ENCODE data around the gene ALG14. TPM values are rescaled to one million over a fixed set of nuclear protein-coding genes. Genes with fewer than 3 reads are reported as not detected.
"Not testable (repeated sequence)": the region's sequence is repeated elsewhere in the genome, so short reads cannot be mapped to it uniquely, and the experiment has no call there.

The ALG14 gene
- total and polyA plus RNA-seq, 2 of the 4 experiments (the other 2 are of a cell fraction), result 1.7 to 2.0 TPM

DNA sequence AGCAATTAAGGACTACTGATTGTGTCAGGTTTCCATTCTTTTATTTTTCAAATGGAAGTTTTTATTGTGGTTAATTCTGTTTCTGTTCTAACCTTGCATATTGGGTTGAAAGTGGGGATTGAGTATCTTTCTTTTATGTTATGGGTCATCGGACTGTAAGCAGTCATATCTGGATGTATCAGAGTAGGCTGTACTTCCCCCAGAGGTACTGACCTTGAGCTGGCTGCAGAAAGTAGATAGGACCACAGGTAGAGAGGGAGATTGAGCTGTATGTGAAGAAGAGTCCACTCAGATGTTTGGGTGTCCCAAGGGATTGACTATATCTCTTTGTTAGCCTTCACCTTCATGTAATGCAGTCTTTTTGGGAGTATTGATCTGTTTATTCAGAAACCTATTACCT lies 20.5 kb upstream of the ALG14 start:
- no peak for ATAC-seq (ENCODE audit: low read depth)
- H3K56ac ChIP-seq (ENCODE audit: extremely low read depth, insufficient read depth, low read length), result no peak overlapping the region
- H3K4ac ChIP-seq (ENCODE audit: low read depth, low read length), result 0 out of 2 replicates have a peak overlapping the region, but pooled peaks have one; percentile 19
- no peaks in the 10 kb centered on the region; the same call in 1 of the 2 replicates for H3K9me1 ChIP-seq (ENCODE audit: insufficient read depth, low read length)
- H3K79me1 ChIP-seq (ENCODE audit: low read depth in 1 of 2, low read length in 2 of 2), result no peaks in the 10 kb centered on the region
- H3K9me3 ChIP-seq (ENCODE audit: control insufficient read depth, insufficient read depth, low read length), result peaks cover 2% of the 10 kb centered on the region; the same call in 1 of the 2 replicates
- no peak overlapping the region for H2BK120ac ChIP-seq (ENCODE audit: low read depth, low read length)
- no peak overlapping the region for H3K4me3 ChIP-seq (ENCODE audit: insufficient read depth, low read depth, low read length)
- H3K23ac ChIP-seq (ENCODE audit: low read depth, low read length), result no peak overlapping the region
- DNase-seq, result no peak
- no peak overlapping the region for H4K5ac ChIP-seq (ENCODE audit: low read depth, low read length)
- no TSS peak for BruUV-seq (replicated peaks)
- TF ChIP-seq RAD21 (IDR thresholded peaks at IDR 0.05; ENCODE audit: low read length) (no peak), MXI1 (IDR thresholded peaks at IDR 0.05; ENCODE audit: borderline replicate concordance, low read depth, low read length) (no peak), BHLHE40 (IDR thresholded peaks at IDR 0.05; ENCODE audit: low read depth, low read length) (no peak)
- TF ChIP-seq, protein P1, sequence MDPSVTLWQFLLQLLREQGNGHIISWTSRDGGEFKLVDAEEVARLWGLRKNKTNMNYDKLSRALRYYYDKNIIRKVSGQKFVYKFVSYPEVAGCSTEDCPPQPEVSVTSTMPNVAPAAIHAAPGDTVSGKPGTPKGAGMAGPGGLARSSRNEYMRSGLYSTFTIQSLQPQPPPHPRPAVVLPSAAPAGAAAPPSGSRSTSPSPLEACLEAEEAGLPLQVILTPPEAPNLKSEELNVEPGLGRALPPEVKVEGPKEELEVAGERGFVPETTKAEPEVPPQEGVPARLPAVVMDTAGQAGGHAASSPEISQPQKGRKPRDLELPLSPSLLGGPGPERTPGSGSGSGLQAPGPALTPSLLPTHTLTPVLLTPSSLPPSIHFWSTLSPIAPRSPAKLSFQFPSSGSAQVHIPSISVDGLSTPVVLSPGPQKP (IDR thresholded peaks at IDR 0.05; ENCODE audit: borderline replicate concordance, low read depth, low read length), result no peak
- H2AK5ac ChIP-seq (ENCODE audit: low read depth, low read length), result no peak overlapping the region
- no peaks in the 10 kb centered on the region for H3K36me3 ChIP-seq (ENCODE audit: control insufficient read depth, insufficient read depth, low read length)
- dilution Hi-C loops (cut with HindIII; ENCODE audit: low sequenced_read_pairs, unreplicated experiment) (no loop called here), in situ Hi-C loops (cut with MboI; ENCODE audit: low sequenced_read_pairs) (no loop called here), intact Hi-C loops (cut with micrococcal nuclease) (no loop called here)
- no peaks in the 10 kb centered on the region for H4K20me1 ChIP-seq (ENCODE audit: insufficient read depth, low read length)
- H3K9ac ChIP-seq (ENCODE audit: low read depth, low read length), result no peak overlapping the region
- CTCF ChIA-PET, result no interaction called here
- H2BK20ac ChIP-seq (ENCODE audit: low read depth, low read length), result no peak overlapping the region
- WGBS, 2 experiments (ENCODE audit: extremely low coverage in 2 of 2, insufficient read length in 1 of 2), result no CpG with 5 or more reads among the region's 1 CpG
- H2AFZ ChIP-seq (replicated peaks; ENCODE audit: low read length, poor library complexity), result no peak overlapping the region
- H3K4me1 ChIP-seq (ENCODE audit: control insufficient read depth, insufficient read depth, low read length), result peaks cover 2% of the 10 kb centered on the region; the same call in 1 of the 2 replicates
- H2BK15ac ChIP-seq (ENCODE audit: low read depth, low read length), result no peak overlapping the region
- no peak overlapping the region for H4K91ac ChIP-seq (ENCODE audit: insufficient read depth, low read depth, low read length)
- POLR2A ChIA-PET (ENCODE audit: unreplicated experiment), result no interaction called here
- H2BK5ac ChIP-seq (ENCODE audit: low read depth, low read length, poor library complexity, severe bottlenecking), result no peak overlapping the region
- no peak overlapping the region for H2AK9ac ChIP-seq (replicated peaks; ENCODE audit: low read depth, low read length, poor library complexity)
- no peaks in the 10 kb centered on the region for H3K27me3 ChIP-seq (ENCODE audit: control insufficient read depth, insufficient read depth, low read length)
- H3K27ac ChIP-seq (ENCODE audit: insufficient read depth, low read length), result no peak overlapping the region
- H4K8ac ChIP-seq (ENCODE audit: low read depth in 2 of 2, low read length in 2 of 2), result no peak overlapping the region
- no peak overlapping the region for H3K4me2 ChIP-seq (ENCODE audit: low read depth, low read length)
- H3K14ac ChIP-seq (replicated peaks; ENCODE audit: low read depth, low read length), result no peak overlapping the region
- no peak overlapping the region for H3K18ac ChIP-seq (ENCODE audit: low read depth, low read length)

DNA sequence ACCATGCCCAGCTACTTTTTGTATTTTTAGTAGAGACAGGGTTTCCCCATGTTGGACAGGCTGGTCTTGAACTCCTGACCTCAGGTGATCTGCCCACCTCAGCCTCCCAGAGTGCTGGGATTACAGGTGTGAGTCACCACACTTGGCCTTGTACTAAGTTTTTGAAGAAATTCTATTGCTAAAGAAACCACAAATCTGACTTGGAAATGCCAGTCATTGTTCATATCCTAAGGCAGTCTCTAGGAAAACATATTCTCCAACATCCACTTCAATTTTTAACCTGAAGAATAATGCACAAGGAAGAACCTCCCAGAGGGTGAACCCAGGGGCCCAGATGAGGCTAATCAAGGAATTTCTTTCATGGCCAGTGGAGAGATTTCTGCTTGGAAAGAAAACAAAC lies 20.1 kb upstream of the ALG14 start:
- BruUV-seq (replicated peaks); H3K14ac ChIP-seq (replicated peaks; ENCODE audit: low read depth, low read length); H3K18ac ChIP-seq (ENCODE audit: low read depth, low read length); ATAC-seq (ENCODE audit: low read depth); H3K56ac ChIP-seq (ENCODE audit: extremely low read depth, insufficient read depth, low read length); intact Hi-C loops (cut with micrococcal nuclease); H3K23ac ChIP-seq (ENCODE audit: low read depth, low read length); H3K4ac ChIP-seq (ENCODE audit: low read depth, low read length); H4K20me1 ChIP-seq (ENCODE audit: insufficient read depth, low read length); H4K5ac ChIP-seq (ENCODE audit: low read depth, low read length); CTCF ChIA-PET; H3K27me3 ChIP-seq (ENCODE audit: control insufficient read depth, insufficient read depth, low read length); H3K4me3 ChIP-seq (ENCODE audit: insufficient read depth, low read depth, low read length); H3K4me2 ChIP-seq (ENCODE audit: low read depth, low read length); POLR2A ChIA-PET (ENCODE audit: unreplicated experiment); H2BK5ac ChIP-seq (ENCODE audit: low read depth, low read length, poor library complexity, severe bottlenecking); H2BK15ac ChIP-seq (ENCODE audit: low read depth, low read length); in situ Hi-C loops (cut with MboI; ENCODE audit: low sequenced_read_pairs); dilution Hi-C loops (cut with HindIII; ENCODE audit: low sequenced_read_pairs, unreplicated experiment); H3K79me1 ChIP-seq (ENCODE audit: low read depth in 1 of 2, low read length in 2 of 2); H2BK120ac ChIP-seq (ENCODE audit: low read depth, low read length); H3K9me3 ChIP-seq (ENCODE audit: control insufficient read depth, insufficient read depth, low read length); H3K27ac ChIP-seq (ENCODE audit: insufficient read depth, low read length); H3K9ac ChIP-seq (ENCODE audit: low read depth, low read length); H2AK5ac ChIP-seq (ENCODE audit: low read depth, low read length); H4K91ac ChIP-seq (ENCODE audit: insufficient read depth, low read depth, low read length); H2AK9ac ChIP-seq (replicated peaks; ENCODE audit: low read depth, low read length, poor library complexity); H2AFZ ChIP-seq (replicated peaks; ENCODE audit: low read length, poor library complexity); H2BK20ac ChIP-seq (ENCODE audit: low read depth, low read length); H3K9me1 ChIP-seq (ENCODE audit: insufficient read depth, low read length); H3K4me1 ChIP-seq (ENCODE audit: control insufficient read depth, insufficient read depth, low read length); H4K8ac ChIP-seq (ENCODE audit: low read depth in 2 of 2, low read length in 2 of 2); H3K36me3 ChIP-seq (ENCODE audit: control insufficient read depth, insufficient read depth, low read length): not testable (repeated sequence)
- peak; percentile 38 for DNase-seq
